NOMO-1 treated with DMSO at 0.1 percent for 48 hours (cell line): ENCODE data around the gene NPR1.
"Not testable (repeated sequence)": the region's sequence is repeated elsewhere in the genome, so short reads cannot be mapped to it uniquely, and the experiment has no call there.

Experiments used
- DNase-seq: peaks from one replicate; lab custom pipeline; 2025; ENCODE audit not compliant: unreplicated experiment; lab: John Stamatoyannopoulos, UW

NPR1 gene

DNA sequence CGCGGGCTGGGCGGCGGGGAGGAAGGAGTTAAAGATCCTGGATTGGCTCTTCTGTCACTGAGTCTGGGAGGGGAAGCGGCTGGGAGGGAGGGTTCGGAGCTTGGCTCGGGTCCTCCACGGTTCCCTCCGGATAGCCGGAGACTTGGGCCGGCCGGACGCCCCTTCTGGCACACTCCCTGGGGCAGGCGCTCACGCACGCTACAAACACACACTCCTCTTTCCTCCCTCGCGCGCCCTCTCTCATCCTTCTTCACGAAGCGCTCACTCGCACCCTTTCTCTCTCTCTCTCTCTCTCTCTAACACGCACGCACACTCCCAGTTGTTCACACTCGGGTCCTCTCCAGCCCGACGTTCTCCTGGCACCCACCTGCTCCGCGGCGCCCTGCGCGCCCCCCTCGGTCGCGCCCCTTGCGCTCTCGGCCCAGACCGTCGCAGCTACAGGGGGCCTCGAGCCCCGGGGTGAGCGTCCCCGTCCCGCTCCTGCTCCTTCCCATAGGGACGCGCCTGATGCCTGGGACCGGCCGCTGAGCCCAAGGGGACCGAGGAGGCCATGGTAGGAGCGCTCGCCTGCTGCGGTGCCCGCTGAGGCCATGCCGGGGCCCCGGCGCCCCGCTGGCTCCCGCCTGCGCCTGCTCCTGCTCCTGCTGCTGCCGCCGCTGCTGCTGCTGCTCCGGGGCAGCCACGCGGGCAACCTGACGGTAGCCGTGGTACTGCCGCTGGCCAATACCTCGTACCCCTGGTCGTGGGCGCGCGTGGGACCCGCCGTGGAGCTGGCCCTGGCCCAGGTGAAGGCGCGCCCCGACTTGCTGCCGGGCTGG, at the start of gene NPR1:
Gene NPR1 (plus strand): TSS at position 170 of the 818 bp plus-strand sequence. CDS start 421 bp downstream, at position 591.
- DNase-seq, result no peak

DNA sequence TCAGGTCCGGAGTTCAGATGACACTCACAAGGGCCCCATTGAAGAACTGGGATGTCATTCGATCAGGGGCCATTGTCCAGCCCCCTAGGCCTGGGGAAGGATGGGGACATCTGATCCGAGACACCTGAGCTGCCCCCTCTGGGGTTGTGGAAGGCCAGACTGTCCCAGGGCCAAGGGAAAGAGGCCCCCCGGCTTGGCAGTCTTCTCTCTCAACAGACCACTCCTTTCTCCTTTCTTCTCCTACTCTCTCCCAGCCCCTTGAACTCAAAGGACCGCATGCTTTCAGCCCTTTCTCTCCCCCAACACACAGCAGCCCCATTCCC, 49.2 kb upstream of the NPR1 start:
- no peak for DNase-seq

DNA sequence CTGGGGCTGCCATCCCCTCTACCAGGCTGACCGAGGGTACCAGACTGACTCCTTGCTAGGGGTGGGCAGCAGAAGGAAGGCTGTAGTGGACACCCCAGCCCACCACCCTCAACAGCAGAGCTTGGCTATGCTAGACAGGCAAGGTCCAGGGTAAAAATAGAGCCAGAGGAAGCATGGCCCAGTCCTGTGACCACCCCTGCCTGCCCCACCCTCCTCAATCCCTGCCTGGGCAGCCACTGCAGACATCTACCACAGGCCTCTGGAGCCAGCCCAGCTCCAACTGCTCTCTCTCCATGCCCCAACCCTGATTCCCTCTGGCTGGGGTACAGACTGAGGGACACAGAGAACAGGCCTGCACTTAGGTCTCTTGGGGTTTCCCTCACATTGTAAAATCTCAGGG, 48.5 kb upstream of the NPR1 start:
- no peak for DNase-seq

DNA sequence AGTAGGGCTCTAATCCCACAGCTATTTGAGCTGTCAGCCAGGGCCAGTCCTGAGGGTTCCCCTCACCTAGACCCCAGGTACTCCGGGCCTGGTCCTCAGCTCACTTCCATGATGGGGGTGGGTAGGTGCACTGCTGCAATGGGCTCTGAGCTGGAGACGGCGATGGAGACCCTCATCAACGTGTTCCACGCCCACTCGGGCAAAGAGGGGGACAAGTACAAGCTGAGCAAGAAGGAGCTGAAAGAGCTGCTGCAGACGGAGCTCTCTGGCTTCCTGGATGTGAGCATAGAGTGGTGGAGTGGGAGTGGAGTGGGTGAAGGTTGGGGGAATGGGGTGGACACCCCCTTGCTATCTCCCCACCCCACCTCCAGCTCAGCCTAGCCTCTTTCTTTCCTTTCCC, 48.1 kb upstream of the NPR1 start:
- DNase-seq, result no peak

DNA sequence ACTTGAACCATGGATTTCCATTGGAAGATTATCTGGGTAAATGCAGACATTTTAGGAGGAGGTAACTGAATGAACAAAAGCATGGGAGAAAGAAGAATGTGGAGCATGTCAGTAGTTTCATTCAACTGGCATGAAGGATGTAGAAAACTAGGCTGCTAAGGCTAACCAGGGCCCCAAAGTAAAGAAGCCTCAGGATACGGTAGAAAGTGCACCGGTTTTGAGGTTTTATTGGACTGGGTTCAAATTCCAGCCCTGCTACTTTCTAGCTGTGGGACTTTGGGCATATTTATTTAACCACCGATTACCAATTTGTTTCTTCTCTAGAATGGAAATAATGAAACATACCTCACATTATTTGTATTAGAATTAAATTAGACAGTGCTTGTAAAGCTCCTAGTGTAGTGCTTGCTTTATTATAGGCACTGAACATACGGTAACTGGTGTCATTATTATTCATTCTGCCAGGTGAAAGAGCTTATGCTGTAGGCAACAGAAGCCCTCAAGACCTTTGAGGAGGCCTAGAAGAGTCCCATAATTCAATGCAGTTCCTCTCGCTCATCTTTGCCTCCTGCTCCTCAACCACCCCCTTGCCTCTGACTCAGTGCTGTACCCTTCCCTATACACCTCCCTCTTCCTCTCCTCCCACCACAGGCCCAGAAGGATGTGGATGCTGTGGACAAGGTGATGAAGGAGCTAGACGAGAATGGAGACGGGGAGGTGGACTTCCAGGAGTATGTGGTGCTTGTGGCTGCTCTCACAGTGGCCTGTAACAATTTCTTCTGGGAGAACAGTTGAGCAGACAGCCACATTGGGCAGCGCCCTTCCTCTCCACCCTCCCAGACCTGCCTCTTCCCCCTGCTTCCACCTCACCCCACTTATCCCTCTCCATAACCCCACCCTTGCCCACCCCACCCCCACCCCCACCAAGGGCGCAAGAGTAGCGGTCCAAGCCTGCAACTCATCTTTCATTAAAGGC, 47.2 kb upstream of the NPR1 start:
- no peak for DNase-seq

DNA sequence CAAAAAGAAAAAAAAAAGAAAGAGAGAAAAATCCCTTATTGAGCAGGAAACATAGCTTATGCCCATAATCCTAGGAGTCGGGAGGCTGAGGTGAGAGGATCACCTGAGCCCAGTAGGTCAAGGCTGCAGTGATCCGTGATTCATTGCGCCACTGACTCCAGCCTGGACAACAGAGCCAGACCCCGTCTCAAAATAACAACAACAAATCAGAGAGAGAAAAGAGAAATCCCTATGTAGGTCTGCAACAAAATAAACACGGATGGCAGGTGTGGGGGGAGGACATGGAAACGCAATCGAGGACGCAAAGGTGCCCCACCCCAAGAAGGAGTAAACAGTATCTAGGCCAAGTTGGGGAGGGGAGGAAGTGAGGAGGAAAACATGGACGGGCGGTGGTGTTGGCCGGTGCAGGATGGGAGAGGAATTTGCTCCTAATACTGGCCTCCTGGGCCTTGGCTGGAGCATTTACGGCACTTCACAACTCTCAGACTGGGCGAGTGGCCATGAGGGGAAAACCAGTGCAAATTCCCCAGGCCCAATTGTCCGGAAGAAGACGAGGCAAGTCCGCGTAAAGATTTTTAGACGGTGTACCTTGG, 45.2 kb upstream of the NPR1 start:
- no peak for DNase-seq

DNA sequence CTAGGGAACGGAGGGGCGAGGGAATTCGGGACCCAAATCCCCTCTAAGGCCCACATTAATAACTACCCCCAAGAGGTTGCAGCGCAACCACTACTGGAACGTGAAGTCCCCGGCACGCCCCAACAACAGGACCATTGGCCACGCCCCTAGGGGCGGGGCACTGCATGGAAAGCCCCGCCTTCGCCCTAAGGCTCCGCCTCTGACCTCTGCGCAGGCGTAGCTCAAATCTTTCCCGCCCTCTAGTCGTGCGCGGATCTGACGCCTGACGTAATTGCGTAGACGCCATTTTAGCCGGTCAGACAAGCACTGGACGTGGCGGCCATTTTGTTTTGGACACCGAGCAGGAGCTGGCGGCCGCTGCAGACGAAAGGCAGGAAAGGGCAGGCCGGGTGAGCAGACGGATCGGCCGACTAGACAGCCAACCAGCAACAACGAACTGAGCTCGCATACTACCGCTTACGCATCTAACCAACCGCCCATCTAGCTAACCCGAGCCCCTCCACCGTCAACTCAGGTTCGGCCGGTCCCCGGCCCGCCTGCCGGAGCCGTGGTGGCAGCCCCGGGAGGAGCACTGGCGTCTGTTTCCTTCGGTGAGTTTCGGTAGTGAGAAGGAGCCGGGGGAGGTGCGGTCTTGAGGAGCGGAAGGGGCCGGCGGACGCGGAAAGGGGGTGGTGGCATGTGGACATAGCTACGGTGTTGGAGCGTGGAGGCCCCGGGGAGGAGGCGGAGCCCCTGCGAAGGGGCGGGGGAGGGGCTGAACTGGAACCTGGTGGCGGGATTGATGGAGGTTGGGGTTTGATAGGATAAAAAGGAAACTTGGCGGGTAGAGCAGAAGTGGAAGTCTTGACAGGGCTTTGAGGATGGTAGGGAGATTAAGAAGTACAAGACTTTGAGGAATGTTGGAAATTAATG, 44.5 kb upstream of the NPR1 start, which contains the start of gene CHTOP:
Gene CHTOP (plus strand): TSS at position 313 of the 912 bp plus-strand sequence. CDS start 2,523 bp downstream, outside the sequence.
- peak; percentile 94 for DNase-seq

DNA sequence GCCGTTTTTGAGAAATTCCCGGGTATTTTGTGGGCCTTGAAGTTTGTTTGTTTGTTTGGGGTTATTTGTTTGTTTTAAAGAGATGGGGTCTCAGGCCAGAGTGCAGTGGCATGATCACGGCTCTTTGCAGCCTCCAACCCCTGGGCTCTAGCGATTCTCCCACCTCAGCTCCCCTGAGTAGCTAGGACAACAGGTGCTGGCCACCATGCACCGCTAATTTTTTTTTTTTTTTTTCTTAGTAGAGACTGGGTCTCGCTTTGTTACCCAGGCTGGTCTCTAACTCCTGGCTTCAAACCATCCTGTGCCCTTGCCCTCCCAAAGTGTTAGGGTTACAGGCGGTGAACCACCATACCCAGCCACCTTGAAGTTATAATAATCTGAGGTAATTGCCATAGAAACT, 42.6 kb upstream of the NPR1 start:
- DNase-seq, result no peak

DNA sequence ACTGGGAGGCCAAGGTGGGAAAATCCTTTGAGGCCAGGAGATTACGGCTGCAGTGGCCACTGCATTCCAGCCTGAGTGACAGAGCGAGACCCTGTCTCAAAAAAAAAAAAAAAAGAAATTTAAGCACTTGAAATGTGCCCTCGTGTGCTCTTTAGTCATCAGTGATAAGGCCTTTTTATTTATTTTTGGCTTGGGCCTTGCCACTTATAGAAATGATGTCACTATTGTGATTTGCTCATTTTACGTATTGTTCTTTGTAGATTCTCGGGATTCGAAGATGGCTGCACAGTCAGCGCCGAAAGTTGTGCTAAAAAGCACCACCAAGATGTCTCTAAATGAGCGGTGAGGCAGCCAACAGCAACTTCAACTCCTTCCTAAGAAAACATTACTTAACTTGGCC, 42.2 kb upstream of the NPR1 start:
- DNase-seq, result no peak

DNA sequence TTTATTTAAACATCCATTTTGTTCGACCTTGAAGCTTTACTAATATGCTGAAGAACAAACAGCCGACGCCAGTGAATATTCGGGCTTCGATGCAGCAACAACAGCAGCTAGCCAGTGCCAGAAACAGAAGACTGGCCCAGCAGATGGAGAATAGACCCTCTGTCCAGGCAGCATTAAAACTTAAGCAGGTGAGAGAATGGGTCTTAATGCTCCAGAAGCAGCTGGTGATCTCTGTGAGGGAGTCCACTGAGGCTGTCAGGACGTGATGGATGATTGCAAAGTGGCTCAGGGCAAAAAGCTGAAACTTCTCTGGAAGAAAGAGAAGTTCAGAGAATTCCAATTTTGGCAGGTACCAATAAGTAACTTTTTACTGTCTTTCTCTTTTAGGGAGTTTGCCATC, 40.2 kb upstream of the NPR1 start:
- no peak for DNase-seq

DNA sequence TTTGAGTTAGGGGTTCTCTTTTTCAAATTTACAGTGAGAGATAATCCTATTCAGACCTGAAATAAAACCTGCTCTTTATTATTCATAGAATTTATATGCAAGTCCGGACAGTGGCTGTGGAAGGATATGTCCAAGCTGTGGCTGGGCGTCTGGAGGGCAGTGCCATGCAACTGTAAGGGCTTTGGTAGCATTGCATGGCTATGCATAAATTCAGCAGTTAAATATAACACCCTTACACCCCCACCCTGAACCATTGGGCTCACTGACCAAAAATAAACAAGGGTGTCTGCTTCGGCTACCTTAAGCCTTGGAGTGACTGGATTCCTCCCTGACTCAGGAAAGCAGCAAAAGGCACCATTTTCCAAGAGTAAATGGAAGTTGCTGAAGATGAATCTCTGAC, 39.2 kb upstream of the NPR1 start:
- no peak for DNase-seq

DNA sequence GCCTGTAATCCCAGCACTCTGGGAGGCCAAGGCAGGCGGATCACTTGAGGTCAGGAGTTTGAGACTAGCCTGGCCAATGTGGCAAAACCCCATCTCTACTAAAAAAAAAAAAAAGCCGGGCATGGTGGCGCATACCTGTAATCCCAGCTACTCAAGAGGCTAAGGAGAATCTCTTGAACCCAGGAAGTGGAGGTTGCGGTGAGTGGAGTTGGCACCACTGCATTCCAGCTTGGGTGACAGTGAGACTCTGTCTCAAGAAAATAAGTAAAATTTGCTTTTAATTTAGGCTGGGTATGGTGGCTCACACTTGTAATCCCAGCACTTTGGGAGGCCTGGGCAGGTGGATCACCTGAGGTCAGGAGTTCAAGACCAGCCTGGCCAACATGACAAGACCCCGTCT, 38.3 kb upstream of the NPR1 start:
- DNase-seq, result not testable (repeated sequence)

DNA sequence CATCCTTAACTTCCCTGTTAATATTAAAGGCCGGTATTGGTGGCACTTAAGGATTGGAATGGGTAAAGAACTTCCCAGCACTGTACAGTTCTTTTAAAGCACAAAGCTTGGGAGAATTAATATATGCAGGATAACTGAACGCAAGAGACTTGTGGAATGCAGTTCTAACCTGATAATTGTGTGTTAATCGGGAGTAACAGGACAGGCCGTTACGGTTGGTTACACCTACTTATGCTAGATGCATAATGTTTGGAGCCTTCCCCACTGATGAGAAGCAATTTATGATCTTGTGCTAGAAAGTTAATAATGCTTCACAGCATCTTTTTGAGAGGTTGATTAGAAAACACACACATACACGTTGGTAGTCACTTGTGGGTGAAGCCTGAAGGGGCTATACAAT, 37.6 kb upstream of the NPR1 start:
- DNase-seq, result no peak

DNA sequence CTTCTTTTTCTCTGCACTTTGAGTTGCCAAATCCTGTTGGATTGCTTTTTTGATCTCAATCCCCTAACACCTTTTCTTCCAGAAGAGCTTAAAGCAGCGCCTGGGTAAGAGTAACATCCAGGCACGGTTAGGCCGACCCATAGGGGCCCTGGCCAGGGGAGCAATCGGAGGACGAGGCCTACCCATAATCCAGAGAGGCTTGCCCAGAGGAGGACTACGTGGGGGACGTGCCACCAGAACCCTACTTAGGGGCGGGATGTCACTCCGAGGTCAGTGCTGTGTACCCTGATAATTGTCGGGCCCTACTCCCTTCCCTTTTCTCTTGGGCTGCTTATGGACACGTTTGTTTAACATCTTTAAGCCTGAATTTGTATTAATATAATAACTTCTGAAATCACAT, 36.3 kb upstream of the NPR1 start:
- DNase-seq, result no peak

DNA sequence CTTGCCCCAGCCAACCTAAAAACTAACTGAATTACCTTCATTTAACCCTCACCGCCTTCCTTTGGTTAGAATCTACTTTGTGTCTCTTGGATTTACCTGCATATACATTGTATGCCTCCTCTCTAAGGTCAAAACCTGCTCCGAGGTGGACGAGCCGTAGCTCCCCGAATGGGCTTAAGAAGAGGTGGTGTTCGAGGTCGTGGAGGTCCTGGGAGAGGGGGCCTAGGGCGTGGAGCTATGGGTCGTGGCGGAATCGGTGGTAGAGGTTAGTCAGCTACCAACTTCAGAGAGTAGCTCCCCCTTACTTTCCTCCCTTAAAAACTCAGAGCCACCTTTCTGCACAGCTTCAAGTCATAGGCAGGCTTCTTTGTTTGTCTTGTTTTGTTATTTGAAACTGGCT, 35.4 kb upstream of the NPR1 start:
- no peak for DNase-seq

DNA sequence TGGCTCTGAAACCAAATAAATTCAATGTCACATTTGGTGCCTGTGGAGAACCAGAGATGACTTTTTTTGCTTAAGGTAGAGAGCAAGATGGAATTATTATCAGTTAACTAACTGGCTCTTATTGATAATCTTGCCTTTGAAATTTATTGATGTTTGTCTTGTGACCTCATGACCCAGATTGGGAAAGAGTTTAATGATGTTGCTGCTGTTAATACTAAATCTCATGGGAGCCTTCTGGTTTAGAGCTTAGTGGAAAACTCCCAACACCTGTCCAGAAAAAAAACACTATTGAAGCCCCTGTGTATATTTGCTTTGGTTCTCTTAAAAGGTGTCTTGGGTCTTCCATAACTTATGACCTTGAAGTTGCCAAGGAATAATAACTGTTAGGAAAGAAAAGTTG, 34.7 kb upstream of the NPR1 start:
- no peak for DNase-seq

DNA sequence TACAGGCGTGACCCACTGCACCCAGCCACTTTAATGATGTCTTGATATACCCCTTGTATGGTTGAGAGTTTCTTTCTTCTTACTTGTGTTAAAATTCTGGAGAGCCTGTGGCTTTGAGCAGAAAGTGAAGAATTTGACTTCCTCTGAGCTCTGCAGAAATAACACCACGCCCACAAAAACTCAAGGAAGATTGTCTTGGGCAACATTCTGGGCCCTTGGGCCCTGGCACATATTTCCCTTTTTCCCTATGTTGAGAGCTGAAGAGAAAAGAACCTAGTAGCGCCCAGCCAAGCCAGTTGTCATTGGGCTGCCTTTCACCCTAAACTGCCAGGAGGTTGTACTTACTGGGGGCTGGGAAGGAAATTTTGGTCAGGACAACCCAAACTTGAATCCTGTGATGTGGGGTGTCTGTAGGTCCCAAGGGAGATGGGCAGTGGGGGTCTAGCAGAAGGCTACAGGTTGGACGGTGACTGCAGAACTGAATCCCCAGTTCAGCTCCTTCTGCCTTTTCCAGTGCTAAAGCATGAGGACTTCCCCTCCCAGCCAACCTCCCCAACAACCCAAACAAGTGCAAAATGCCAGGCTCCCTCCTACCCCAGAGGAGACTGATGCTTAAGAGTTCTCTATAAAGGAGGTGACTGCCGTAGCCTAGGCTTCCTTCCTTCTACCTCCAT, 31.7 kb upstream of the NPR1 start:
- DNase-seq, result peak; percentile 58

DNA sequence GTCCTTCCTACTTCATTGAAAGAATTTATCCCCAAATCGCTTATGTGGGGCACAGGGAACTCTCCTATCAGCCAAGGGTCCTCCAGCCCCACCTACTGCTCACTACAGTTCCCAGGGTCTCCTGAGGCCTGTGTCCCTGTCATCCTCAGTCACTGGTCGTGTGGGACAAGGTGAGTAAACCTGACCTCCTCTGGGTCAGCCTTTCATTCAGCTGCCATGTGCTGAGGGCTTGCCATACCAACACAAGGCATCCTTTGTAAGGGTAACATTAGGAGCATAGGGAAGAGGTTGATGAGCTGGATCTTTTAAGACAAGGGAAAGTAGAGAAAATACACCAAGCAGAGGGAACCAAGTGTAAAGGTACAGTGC, 31.2 kb upstream of the NPR1 start:
- no peak for DNase-seq

DNA sequence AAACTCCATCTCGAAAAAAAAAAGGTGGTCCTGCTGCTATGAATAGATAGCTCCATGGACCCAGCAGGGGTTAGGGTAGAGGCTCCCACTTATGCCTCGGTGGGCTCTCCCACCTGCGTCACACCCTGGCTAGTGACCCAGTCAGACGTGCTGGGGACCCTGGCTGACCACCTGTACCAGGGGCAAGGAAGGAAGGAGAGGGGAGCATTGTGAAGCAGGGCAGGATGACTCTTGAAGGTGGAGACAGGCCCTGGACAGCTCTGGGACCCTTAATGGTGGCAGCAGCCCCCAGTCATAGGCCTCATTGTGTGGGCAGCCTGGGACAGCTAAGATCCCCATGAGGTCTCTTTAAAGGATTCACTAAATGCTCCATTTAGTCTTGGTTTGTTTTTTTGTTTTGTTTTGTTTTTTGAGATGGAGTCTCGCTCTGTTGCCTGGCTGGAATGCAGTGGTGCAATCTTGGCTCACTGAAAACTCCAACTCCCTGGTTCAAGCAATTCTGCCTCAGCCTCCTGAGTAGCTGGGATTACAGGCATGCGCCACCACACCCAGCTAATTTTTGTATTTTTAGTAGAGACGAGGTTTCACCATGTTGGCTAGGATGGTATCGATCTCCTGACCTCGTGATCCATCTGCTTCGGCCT, 30.4 kb upstream of the NPR1 start:
- no peak for DNase-seq
